Measurements from ENCODE around the gene MDM2. TPM values are rescaled to one million over a fixed set of nuclear protein-coding genes. Genes with fewer than 3 reads are reported as not detected.
A peak's percentile ranks its signal among the peaks of the same experiment; 100 is the strongest.

MDM2 gene
- total RNA-seq, 1 donor from 2014 or later: 123 TPM

DNA sequence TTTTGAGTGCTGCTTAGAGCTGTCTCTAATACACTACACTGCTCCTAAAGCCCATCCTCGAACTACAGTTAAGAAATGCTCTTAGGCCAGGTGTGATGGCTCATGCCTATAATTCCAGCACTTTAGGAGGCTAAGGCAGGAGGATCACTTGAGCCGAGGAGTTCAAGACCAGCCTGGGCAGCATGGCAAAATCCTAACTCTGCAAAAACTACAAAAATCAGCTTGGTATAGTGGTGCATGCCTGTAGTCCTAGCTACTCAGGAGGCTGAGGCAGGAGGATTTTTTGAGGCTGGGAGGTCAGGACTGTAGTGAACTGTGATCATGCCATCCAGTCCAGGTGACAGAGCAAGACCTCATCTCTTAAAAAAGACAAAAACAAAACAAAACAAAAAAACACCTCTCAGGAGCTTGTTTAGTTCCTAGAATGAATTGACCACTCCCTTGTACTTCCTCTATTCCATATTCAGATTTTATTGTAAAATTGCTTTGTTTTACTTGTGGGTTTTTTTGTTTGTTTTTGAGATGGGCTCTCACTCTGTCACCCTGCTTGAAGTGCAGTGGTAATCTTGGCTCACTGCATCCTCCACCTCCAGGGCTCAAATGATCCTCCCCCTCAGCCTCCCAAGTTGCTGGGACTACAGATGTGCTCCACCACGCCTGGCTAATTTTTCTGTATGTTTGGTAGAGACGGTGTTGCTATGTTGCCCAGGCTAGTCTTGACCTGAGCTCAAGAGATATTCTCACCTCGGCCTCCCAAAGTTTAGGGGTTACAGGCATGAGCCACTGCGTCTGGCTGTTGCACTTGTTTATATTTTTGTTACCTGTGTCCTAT lies 13.6 kb downstream of the MDM2 start:
- peaks cover 16% of the 10 kb centered on the region for H3K36me3 Mint-ChIP-seq (ENCODE audit: low read depth)
- DNase-seq (ENCODE audit: low read depth, low spot score): no peak
- no peaks in the 10 kb centered on the region for H3K4me1 Mint-ChIP-seq
- H3K27me3 Mint-ChIP-seq (ENCODE audit: low read depth): no peaks in the 10 kb centered on the region
- TF ChIP-seq, protein P1, sequence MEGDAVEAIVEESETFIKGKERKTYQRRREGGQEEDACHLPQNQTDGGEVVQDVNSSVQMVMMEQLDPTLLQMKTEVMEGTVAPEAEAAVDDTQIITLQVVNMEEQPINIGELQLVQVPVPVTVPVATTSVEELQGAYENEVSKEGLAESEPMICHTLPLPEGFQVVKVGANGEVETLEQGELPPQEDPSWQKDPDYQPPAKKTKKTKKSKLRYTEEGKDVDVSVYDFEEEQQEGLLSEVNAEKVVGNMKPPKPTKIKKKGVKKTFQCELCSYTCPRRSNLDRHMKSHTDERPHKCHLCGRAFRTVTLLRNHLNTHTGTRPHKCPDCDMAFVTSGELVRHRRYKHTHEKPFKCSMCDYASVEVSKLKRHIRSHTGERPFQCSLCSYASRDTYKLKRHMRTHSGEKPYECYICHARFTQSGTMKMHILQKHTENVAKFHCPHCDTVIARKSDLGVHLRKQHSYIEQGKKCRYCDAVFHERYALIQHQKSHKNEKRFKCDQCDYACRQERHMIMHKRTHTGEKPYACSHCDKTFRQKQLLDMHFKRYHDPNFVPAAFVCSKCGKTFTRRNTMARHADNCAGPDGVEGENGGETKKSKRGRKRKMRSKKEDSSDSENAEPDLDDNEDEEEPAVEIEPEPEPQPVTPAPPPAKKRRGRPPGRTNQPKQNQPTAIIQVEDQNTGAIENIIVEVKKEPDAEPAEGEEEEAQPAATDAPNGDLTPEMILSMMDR (conservative IDR thresholded peaks at IDR 0.05): no peak
- peak overlapping the region; percentile 43 for H3K27ac Mint-ChIP-seq (ENCODE audit: unreplicated experiment)
- no peaks in the 10 kb centered on the region for H3K9me3 Mint-ChIP-seq
- H3K4me3 Mint-ChIP-seq: no peak overlapping the region

DNA sequence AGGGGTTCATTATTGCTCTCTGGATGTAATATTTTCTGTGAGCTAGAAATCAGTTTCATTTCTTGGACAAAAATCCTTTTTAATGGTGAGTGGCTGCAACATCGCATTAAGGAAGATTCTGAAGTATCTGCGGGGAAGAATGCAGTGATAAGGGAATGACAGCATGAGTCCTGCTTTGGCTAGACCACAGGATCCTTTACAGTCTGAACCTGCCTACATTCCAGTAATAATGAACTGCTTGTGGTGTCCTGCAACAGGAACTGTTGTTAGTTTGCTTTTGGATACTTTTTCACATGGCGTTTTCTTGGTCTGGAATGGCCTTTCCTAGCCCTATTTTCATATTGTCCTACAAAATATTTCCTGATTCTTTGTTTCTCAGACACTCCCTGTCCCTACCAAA lies 15.7 kb downstream of the MDM2 start:
- H3K36me3 Mint-ChIP-seq (ENCODE audit: low read depth): peaks cover 16% of the 10 kb centered on the region
- H3K9me3 Mint-ChIP-seq: no peaks in the 10 kb centered on the region
- no peak overlapping the region for H3K4me3 Mint-ChIP-seq
- TF ChIP-seq, protein P1 (conservative IDR thresholded peaks at IDR 0.05): no peak
- no peak overlapping the region for H3K27ac Mint-ChIP-seq (ENCODE audit: unreplicated experiment)
- DNase-seq (ENCODE audit: low read depth, low spot score): no peak
- no peaks in the 10 kb centered on the region for H3K27me3 Mint-ChIP-seq (ENCODE audit: low read depth)
- no peaks in the 10 kb centered on the region for H3K4me1 Mint-ChIP-seq

DNA sequence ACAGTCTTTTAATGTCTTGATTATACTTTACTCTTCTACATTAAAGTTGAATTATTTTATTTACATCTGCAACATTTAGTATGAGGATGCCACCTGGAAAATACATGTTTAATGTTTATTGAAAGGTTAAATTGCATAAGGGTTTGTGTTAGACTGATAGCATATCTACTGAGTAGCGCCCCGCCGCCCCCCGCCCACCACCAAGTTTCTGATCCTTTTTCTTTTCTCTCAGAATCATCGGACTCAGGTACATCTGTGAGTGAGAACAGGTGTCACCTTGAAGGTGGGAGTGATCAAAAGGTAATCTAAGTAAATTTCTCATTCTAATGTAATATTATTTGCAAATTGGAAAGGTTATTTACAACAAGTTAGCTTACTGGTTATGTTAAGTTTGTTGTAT lies 16.2 kb downstream of the MDM2 start:
- Mint-ChIP-seq H3K9me3 (no peaks in the 10 kb centered on the region), H3K27ac (ENCODE audit: unreplicated experiment) (no peak overlapping the region), H3K27me3 (ENCODE audit: low read depth) (no peaks in the 10 kb centered on the region), H3K36me3 (ENCODE audit: low read depth) (peaks cover 15% of the 10 kb centered on the region), H3K4me3 (no peak overlapping the region), H3K4me1 (no peaks in the 10 kb centered on the region)
- DNase-seq (ENCODE audit: low read depth, low spot score): no peak
- TF ChIP-seq, protein P1 (conservative IDR thresholded peaks at IDR 0.05): no peak

DNA sequence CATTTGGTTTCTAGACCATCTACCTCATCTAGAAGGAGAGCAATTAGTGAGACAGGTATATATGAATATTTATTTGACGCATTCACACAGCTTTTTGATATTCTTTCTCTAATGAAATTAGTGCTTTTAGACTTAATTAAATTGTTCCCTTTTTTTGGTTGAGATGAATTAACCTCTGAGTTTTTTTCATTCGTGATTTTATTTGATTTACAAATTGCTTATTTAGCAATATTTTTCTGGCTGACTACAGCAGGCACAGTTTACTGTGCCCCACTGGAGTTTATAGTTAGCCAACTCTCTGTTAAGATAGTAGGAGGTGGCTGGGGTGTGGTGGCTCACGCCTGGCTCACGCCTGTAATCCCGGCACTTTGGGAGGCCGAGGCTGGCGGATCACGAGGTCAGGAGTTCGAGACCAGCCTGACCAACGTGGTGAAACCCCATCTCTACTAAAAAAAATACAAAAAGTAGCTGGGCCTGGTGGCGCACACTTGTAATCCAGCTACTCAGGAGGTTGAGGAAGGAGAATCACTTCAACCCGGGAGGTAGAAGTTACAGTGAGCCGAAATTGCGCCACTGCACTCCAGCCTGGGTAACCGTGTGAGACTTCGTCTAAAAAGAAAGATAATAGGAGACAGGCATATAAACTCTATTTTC lies 16.7 kb downstream of the MDM2 start:
- Mint-ChIP-seq H3K27me3 (ENCODE audit: low read depth) (no peaks in the 10 kb centered on the region), H3K27ac (ENCODE audit: unreplicated experiment) (no peak overlapping the region), H3K9me3 (no peaks in the 10 kb centered on the region), H3K36me3 (ENCODE audit: low read depth) (peaks cover 13% of the 10 kb centered on the region), H3K4me3 (no peak overlapping the region), H3K4me1 (no peaks in the 10 kb centered on the region)
- TF ChIP-seq, protein P1 (conservative IDR thresholded peaks at IDR 0.05): no peak
- DNase-seq (ENCODE audit: low read depth, low spot score): no peak

DNA sequence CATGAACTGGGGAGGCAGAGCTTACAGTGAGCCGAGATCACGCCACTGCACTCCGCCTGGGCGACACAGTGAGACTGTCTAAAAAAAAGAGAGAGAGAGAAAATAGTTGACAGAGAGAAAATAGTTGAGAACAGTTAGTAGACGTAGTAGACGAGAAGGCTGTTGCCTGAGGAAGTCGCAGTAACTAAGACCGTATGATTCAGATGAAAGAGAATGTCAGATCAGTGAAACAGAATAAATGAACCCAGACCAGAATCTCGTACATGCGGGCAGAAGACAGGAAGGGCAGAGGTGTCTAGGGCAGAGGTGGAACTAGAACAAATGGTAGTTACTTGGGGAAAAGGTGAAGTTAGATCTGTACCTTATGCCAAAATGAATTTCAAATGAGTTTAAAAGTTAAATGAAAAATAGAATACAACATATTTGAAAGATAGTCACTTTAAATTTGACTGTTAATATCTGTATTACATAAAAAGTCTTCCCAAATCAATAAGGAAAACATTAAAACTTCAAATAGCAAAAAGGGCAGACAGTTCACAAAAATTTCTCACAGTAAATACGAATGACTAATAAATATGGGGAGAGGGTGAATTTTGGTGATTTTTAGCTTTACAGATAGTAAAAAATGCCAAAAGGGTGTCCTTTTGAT lies 17.7 kb downstream of the MDM2 start:
- Mint-ChIP-seq H3K36me3 (ENCODE audit: low read depth) (peaks cover 13% of the 10 kb centered on the region), H3K4me1 (peaks cover 4% of the 10 kb centered on the region)

More for the DNA sequence above, 17.7 kb downstream of the MDM2 start:
- no peak for DNase-seq (ENCODE audit: low read depth, low spot score)
- Mint-ChIP-seq H3K4me3 (no peak overlapping the region), H3K27ac (ENCODE audit: unreplicated experiment) (no peak overlapping the region), H3K27me3 (ENCODE audit: low read depth) (no peaks in the 10 kb centered on the region), H3K9me3 (no peaks in the 10 kb centered on the region)
- TF ChIP-seq, protein P1 (conservative IDR thresholded peaks at IDR 0.05): no peak

All from neural crest cell (in vitro differentiated cells).